ENCODE data around the gene RING1.
A peak's percentile ranks its signal among the peaks of the same experiment; 100 is the strongest.

The RING1 gene

DNA sequence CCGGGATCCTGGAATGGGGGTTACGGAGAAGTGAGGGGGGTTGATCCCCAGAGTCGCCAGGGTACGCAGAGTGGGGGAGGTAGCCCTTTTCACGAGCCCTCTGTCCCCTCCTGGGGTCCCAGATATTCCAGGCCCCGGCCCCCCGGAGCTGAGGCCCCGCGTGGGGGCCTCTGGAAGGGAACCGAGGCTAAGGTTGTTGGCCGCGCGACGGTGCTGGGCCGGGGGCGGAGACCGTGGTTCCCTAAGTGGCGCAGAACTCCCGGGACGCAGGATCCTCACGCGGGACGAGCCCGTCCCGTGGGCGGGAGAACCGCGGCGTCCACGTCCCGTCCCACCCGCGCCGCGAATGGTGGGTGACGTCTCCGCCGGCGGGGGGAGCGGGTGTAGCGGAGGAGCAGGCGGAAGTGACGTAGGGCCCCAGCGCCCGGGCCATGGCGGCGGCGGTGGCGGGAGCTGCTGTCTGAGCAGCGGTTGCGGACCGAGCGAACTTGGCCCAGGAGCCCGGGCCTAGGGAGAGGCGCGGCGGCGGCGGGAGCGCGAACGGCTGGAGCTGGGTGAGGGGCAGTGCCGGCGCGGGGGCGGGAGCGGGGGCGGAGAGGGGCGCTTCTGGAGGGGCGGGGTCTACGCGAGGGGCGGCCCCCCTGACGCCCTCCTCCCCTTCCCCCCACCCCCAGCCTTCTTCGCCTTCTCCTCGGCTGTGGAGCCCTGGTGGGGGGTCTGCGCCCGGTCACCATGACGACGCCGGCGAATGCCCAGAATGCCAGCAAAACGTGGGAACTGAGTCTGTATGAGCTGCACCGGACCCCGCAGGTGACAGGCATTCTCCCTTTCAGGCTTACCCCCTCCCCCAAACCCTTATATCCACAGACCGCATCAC, at the start of gene RING1:
Gene RING1, plus strand, starts transcription at position 410 of the 877 bp plus-strand sequence. Its CDS starts 323 bp downstream, at position 733.
- peak; percentile 68 for DNase-seq (ENCODE audit: low read depth)

DNA sequence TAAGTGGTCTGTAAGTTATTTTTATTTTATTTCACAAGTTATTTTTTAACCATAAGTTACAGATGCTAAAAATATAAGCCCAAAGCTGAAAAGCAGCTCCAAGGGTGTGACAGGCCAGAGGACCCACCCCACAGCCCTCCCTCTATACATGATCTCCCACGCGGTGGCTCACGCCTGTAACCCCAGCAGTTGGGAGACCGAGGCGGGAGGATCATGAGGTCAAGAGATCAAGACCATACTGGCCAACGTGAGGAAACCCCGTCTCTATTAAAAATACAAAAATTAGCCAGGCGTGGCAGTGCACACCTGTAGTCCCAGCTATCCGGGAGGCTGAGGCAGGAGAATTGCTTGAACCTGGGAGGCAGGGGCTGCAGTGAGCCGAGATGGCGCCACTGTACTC, 48.2 kb upstream of the RING1 start:
- no peak for DNase-seq (ENCODE audit: low read depth)

- peak; percentile 96 for DNase-seq (ENCODE audit: low read depth)
Measured at GRCh38 chr6:33160728-33161344, 47.5 kb upstream of the RING1 start.

DNA sequence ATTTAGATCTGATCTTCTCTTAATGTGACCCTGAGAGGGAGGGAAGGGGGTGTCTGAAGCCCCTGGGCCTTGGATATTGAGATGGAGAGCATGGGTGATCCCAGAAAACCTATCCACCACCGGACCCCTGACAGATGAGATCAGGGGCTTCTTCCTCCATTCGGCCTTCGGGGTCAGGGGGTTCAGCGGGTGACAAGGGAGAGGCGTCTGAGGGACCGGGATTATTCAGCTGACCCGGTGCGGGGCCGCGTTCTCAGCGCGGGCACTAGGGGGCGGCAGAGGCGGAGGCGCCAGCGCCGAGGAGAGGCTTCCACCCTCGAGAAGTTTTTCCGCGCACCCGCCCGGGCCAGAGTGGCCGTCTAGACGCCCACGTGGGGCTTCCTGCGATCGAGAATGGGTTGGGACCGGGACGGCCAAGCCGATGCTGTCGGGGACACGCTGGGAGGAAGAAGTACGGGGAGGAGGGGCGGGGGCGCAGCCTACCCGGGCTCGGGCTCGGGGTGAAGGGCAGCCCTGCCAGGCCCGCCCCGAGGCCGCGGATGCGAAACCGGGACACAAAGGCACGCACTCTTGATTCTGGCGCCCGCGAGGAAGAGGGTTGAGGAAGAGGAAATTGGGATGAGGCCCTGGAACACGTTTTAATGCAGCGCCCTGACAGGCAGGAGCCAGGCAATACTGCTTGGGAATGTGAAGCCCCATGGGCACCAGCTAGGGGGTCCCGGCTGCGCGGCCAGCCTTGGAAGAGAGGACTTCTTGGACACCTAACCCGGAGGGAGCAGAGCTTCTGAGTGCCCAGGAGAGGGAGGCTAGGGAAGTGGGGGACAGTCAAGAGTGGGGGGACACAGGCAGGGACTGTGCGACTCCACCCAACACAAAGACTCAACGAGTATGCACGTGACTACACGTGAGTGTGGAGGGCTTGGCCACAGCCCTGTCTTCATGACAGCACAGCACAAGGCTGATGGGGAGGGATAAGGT, 46.7 kb upstream of the RING1 start:
- peak; percentile 47 for DNase-seq (ENCODE audit: low read depth)

- no peak for DNase-seq (ENCODE audit: low read depth)
Measured at GRCh38 chr6:33163540-33163939, 44.8 kb upstream of the RING1 start.

- no peak for DNase-seq (ENCODE audit: low read depth)
Measured at GRCh38 chr6:33164176-33164575, 44.1 kb upstream of the RING1 start.

GRCh38 chr6:33164665-33165373, 43.5 kb upstream of the RING1 start:
- DNase-seq (ENCODE audit: low read depth), result no peak

- DNase-seq (ENCODE audit: low read depth), result no peak
Measured at GRCh38 chr6:33165581-33166258, 42.6 kb upstream of the RING1 start.

- no peak for DNase-seq (ENCODE audit: low read depth)
Measured at GRCh38 chr6:33166363-33166762, 41.9 kb upstream of the RING1 start.

DNA sequence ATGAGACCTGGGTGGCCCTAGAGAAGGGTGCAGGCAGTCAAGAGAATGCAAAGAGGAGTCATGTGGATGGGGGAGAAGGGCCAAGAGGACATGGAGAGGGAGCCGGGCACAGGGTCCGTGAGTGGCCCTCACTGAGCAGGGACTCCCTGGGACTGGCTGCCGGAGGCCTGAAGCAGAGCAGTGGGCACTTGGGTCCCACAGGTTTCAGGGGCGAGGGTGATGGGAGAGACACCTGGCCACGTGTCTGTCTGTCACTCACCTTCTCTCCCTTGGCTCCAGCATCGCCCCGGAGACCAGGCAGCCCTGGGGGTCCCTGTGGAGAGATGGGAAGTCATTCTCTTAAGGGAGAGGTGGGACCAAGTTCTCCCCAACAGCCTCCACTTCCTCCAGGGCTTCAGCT, 41.5 kb upstream of the RING1 start:
- DNase-seq (ENCODE audit: low read depth), result no peak

DNA sequence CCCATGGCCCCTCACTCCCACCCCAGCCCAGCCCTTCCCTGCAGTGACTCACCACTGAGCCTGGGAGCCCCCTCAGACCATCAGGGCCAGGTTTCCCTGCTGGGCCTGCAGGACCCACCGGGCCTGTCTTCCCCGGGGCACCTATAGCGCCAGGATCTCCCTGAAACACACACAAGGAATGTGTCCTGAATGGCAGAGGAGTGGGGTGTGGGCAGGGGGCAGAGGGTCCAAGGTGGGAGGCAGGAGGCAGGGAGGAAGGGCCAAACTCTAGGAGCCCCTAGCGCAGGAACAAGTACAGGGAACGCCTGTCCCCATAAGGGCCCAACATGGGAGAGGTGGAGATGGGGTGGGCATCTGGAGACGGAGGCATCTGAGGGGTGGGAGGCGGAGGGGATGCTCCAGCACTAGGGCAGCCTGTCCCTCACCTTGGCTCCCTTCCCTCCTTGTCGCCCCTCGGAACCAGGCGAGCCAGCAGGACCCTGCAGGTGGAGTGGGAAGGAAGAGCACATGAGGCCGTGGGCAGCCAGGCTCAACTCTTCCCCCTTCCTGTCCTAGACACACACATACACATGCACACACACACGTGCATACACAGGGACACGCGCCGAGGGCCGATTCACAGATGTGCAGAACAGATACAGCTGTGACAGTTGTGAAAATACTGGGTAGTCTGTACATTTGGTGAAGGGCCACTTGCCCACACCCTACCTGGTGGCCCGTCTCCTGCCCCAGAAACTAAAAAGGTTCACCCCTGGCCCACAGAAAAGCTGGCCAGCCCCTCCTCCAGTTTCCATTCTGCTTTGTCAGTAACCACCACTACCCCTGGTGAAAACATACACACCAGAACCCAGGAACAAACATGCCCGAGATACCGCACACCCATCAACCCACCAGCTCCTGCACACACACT, 40.7 kb upstream of the RING1 start:
- DNase-seq (ENCODE audit: low read depth), result no peak

- DNase-seq (ENCODE audit: low read depth), result no peak
Measured at GRCh38 chr6:33168284-33168601, 40.1 kb upstream of the RING1 start.

DNA sequence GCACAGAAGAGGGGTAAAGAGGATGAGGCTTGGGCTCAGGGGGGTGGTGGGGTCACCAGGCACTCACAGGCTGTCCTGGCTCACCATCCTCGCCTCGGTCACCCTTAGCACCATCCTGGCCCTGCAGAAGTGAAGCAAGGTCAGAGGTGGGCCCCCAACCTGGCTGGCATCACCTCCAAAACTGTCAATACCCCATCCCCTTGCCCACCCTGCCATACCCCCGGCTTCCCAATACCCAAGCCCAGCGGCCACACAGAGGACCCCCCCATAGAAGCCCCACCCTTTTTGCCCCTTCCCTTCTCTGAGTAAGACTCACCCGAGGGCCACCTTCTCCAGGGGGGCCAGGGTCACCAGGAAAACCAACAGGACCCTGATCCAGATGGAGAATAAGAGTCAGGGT, 39.7 kb upstream of the RING1 start:
- DNase-seq (ENCODE audit: low read depth), result no peak

DNA sequence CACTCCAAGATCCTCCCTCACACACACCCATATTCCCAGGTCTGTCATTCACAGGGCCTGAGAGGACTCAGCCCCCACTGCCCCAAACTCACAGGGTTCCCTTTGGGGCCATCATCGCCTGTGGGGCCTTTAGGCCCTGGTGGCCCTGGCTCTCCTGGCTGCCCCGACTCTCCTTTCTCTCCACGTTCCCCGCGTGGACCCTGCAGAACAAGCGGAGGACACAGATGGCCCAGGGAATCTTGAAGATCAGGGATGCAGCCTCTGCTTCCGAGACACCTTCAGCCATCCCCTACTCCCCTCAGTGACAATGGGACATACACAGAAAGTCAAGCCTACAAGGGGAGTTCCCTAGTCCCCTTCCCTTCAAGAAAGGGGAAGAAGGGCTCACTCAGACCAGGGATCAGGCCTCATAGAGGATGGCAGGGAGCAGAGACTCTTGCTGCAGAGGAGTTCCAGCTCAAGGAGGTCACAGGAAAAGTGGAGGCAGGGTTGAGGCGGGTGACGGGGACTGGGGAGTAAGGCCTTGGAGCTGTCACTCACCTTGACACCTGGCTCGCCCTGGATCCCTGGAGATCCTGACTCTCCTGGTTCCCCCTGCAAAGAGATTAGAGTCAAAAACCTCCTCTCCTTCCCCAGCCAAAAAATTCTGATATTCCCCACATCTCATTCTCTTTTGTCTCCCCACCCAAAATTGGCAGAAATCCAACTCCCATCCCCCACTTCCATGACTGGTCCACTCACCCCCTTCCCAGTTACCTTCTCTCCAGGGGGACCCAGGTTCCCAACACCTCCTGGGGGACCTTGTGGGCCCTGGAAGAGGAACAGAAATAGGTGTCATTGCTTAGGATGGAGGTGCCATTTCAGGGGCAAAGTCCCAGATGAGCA, 38.8 kb upstream of the RING1 start:
- DNase-seq (ENCODE audit: low read depth), result no peak

GRCh38 chr6:33170176-33171015, 37.9 kb upstream of the RING1 start:
- no peak for DNase-seq (ENCODE audit: low read depth)

DNA sequence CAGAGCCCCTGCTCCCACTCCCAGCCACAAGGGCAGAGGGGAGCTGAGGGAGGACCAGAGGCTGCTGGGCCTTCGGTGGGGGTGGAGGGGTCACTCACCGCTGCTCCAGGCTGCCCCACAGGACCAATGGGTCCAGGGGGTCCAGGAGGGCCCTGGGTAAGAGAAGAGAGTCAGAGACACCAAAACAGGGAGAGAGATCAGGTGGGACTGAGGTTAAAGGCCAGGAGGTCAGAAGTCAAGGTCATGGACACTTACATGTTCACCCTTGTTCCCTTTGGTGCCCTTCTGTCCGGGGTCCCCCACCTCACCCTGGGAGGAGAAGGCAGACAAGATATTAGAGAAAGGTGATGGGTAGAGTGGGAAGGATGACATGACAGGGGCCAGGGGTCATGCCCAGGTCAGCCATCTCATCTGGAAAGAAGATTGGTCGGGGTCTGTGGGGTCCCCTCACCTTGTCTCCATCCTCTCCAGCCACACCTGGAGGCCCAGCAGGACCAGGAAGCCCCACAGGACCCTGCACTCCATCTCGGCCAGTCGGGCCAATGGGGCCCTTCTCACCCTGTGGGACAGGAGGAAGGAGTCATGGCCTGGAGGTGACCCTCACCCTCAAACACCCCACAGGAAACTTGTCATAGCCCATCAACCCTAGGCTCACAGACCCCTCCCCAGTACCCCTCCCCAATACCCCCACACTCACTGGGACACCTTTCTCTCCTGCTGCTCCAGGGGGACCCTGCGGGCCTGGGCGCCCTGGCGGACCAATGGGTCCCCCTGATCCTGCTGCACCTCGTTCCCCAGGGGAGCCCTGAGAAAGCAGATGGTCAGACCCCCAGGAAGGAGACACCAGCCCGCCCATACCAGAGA, 37.1 kb upstream of the RING1 start:
- no peak for DNase-seq (ENCODE audit: low read depth)
